ENCODE results near the gene RAP2C.
A peak's percentile ranks its signal among the peaks of the same experiment; 100 is the strongest.

RAP2C gene

DNA sequence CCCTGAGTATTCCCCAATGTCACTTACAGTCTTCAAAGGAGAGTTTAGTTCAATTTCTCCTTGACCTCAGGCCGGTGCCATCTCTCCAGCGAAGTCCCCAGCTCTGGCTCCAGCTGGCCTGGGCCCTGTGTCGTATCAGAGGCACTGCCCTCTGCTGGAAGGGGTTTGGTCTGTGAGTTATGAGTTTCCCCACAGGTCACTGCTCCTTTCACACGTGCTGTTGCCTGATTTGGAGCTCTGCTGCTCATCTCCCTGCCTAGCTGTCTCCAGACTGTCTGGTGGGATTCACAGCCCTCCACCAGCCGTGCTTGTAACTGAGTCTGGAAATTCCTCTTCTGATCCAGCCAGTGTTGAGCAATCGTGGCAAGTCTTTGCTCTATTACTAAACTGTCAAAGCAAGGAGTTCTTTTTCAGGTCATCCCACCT lies at the start of gene RAP2C:
Gene RAP2C, minus strand, starts transcription at position 105 of the 426 bp plus-strand sequence. CDS start 2,179 bp downstream, outside the sequence.
- no peak for DNase-seq (ENCODE audit: low read depth, low spot score)

DNA sequence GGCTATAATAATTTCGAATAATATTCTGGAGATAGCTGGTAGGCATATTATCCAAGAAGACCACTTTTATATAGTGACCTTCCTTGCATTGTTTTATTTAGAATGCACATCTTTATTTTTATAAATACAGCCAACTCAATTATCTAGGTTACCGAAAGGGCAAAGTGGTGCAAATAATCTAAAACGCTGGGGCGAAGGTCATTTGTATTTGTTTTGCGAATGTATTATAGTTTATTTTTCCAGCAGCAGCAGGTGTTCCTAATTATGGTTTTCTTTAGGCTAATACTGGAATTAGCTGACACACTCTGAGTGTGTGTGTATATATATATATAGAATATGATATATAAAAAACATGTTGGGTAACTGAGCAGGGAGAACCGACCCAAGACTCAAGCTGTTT lies 48.1 kb upstream of the RAP2C start:
- DNase-seq (ENCODE audit: low read depth, low spot score), result no peak

DNA sequence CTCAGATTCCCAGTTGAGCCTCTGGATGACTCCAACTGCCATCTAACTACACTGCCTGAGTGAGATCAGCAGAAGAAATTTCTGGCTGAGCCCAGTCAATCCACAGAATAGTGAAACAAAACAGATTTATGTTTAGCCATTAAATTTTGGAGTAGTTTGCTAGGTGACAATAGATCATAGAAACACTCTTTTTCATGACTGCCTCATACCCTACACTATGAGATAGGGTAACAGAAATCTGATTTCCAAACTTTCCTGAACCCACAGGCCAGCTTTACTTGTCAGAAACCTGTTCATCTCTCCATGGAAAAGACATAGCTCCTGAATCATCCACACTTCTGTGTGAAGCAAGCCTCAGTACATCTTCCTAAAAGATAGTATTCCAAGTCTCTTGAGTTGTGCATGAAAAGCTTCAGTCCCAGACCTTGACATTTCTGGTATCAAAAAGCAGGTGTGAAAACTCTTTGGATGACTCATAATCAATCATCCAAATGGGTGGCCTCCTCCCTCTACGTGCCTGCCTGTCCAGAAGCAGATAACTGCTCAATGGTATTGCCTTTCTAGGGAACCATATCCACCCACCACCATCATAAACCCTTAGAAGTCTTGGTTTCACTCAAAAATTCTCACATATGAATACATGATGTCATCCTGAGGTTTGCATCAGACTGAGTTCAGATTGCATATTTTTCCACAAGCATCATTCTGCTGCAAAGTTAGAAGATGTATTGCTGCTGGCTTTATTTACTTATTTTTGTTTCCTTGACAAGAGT lies 47.5 kb upstream of the RAP2C start:
- DNase-seq (ENCODE audit: low read depth, low spot score), result no peak

DNA sequence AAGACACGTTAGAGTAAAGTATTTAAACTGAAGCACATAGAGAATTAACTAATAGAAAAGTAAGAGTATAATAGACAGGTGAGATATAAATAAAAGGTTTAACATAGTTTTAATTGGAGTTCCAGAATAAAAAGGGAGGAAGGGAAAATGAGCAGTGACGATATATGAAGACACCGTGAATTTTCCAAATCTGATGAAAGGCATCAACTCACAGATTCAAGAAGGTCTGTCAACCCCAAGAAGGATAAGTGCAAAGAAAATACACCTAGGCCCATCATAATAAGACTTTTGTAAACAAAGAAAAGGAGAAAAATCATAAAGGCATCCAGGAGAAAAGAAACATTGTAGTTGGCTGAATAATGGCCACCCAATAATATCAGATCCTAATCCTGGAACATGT lies 43.9 kb upstream of the RAP2C start:
- DNase-seq (ENCODE audit: low read depth, low spot score), result no peak

DNA sequence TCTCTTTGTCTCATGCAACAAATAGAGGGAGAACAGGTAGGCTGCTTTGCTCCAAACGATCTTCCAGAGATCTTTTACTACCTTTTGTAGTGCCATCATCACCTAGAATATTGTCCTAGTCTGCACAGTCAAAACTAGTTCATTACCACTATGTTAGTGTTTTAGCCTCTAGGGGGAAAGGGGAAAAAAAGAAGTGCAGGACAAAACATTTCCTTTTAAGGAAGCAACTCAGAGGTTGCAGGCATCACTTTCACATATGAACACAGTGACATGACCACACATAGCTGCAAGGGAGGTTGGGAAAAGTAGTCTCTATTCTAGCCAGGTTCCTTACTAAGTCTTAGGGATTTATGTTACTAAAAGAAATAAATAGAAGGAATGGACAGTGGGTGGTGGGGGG lies 39.3 kb upstream of the RAP2C start:
- DNase-seq (ENCODE audit: low read depth, low spot score), result no peak

DNA sequence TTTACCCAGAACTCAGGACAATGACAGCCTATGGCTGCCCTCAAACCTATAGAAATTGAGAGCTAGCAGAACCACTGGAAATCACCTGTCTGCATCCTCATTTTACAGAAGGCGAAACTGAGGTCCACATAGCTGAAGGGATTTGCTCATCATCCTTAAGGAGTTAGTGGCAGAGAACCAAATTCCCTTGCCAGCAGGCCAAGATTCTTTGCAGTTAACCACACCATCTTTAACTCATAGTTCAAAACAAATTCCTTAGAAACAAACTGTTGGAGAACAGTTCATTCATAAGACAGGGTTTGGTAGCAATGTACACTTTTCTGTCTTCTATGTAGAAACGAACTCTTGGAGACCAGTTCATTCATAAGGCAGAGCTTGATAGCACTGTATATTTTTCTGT lies 37.9 kb upstream of the RAP2C start:
- no peak for DNase-seq (ENCODE audit: low read depth, low spot score)

DNA sequence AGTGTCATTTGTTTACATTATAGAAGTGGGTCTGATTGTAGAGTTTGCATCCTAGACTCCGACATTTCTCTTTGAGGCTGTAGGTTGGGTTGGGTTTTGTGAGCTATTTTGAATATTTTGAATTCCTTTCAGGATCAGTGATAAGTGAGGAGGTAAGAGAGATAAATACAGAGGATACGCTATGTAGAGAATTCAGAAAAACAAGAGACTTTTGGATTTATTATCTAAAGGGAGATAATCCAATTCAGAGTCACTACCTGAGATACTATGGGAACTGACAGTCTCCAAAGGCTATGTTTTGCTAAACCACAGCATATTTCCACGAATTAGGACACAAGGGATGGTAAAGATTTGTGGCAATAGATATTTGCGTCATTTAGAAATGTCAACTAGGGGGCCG lies 16.9 kb upstream of the RAP2C start:
- no peak for DNase-seq (ENCODE audit: low read depth, low spot score)

DNA sequence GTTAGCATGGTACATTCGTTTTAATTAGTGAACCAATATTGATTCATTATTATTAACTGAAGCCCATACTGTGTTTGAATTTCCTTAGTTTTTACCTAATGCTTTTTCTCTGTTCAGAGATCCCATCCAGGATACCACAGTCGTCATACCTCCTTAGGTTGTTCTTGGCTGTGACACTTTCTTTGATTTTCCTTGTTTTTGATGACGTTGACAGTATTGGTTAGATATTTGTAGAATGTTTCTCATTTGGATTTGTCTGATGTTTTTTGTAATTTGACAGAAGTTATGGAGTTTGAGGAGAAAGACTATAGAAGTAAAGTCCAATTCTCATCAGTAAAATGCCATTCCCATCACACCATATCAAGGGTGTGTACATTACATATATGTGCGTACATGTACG lies 16.2 kb upstream of the RAP2C start:
- DNase-seq (ENCODE audit: low read depth, low spot score), result no peak

DNA sequence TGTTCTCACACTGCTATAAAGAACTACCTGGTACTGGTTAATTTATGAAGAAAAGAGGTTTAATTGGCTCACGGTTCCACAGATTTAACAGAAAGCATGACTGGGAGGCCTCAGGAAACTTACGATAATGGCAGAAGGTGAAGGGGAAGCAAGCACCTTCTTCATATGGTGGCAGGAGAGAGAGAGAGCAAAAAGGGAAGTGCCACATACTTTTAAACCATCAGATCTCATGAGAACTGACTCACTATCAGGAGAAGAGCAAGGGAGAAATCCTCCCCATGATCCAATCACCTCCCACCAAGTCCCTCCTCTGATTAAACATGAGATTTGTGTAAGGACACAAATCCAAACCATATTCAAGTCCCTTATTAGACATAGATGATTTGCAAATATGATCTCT lies 12.3 kb upstream of the RAP2C start:
- no peak for DNase-seq (ENCODE audit: low read depth, low spot score)

DNA sequence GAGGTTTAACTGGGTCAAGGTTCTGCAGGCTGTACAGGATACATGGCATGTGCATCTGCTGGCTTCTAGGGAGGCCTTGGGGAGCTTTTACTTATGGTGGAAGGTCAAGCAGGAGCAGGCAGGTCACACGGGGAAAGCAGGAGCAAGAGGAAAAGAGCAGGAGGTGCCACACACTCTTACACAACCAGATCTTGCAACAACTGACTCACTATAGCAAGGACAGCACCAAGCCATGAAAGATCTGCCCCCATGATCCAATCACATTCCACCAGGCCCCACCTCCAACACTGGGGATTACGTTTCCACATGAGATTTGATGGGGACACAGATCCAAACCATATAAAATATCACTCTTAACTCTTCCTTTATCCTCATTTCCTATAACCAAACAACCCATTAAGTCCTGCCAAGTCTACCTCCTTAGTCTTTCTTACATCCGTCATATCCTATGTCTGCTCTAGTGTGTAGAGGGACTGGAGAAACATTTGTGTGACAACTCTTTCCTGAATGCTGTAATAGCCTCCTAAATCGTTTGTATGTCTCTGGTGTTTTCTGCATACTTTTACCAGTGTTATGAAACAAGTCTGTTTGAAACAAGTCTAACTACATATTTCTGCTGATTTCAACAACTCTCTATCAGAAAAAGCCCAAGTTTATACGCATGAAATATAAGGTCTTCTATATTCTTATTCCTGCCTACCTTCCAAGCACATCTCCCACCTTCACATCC lies 8.3 kb upstream of the RAP2C start:
- DNase-seq (ENCODE audit: low read depth, low spot score), result no peak

DNA sequence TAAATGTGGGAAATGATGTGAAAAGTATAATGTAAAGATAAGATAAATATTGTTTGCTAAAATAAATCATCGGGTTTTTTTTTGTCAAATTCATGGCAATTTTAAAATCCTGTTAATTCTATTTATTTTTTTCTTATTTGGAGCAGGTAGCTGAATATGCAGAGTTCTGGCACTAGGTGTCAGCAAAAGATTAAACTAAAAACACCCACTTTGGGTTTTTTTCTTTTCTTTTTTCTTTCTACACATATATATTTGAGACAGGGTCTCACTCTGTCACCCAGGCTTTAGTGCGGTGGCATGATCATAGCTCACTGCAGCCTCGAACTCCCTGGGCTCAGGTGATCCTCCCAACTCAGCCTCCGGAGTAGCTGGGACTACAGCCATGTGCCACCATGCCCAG lies 6.9 kb upstream of the RAP2C start:
- no peak for DNase-seq (ENCODE audit: low read depth, low spot score)

DNA sequence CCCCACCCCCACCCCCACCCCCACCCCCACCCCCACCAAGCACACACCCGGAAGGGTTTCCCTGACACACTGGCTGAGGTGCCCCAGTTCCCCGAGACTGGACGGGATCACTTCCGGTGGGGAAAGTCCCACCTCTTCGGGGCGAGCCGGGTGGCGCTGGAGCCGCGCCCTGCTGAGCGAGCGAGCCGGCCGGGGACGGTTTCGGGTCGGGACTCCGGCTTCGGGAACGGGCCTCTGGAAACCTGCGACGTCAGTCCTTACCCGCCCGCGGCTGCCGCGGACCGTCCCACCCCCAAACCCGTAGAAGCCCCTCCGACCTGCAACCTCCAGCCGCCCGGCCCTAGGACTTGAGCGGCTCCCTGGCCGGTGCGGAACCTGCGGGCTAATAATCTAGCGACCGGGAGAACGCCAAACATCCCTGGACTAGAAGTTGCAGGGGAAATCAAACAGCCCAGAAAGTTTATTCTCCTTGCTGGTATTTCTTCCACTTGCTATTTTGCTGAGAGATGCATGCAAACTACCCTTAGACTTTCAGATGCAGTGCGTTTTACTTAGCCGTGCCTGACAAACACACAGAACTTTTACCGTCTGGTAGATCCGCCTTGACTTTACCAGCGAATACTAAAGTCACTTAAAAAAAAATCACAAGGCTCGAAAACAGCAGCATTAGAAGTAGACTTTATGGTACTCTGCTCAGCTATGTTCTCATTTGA lies 991 bp downstream of the RAP2C start:
- peak; percentile 61 for DNase-seq (ENCODE audit: low read depth, low spot score)

DNA sequence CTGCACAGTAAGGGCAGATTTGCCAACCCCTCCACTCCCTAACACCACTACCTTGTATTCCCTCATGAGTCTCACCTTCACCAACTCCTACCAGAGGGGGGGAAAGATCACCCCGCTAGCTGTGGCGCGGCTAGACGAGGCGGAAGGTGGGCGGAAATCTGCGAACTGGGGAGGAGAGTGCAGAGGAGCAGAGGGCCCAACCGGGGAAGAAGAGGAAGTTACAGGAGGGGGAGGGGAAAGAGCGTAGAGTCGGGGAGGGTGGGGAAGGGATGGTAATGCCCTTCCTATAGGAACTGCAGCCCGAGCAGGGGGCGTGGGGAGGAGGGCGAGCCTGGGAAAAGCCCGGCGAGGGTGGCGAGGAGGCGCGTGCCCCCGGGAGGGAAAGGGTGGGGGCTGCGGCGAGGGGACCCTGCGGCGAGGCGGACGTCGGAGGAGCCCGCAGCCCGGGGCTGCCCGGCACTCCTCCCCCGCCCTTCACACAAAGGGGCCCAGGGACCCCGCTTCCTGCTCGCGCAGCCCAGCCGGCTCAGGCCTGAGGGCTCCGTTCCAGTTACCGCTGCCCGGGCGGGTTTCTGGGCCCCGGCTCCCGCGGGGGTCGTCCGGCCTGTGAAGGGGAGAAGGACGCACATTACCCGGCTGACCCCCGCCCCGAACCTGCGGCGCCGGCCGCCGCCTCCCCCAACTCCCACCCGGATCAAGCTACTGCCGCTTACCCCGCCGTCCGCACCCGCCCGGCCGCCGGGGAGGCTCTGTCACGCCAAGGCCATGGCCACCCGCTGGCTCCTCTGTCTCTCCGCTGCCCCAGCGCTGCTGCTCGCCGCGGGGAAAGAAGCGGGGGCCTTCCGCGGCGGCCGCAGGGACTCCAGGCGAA lies 1.8 kb downstream of the RAP2C start:
- DNase-seq (ENCODE audit: low read depth, low spot score), result peak; percentile 32

DNA sequence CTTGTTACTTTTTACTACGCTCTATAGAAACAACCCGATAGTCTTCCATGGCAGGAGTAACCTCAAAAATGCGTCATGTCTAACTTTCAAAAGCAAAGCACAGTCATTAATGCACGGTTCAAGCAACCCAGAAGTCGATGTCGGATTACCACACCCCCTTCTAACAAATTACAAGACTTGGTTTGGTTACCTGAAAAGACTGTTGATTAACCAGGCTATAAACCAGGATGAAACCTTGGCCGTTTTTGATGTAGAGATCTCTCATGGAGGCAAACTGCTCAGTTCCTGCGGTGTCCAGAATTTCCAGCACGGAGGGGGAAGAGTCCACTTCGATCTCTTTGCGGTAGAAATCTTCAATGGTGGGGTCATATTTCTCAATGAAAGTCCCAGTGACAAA lies 2.4 kb downstream of the RAP2C start:
- no peak for DNase-seq (ENCODE audit: low read depth, low spot score)

DNA sequence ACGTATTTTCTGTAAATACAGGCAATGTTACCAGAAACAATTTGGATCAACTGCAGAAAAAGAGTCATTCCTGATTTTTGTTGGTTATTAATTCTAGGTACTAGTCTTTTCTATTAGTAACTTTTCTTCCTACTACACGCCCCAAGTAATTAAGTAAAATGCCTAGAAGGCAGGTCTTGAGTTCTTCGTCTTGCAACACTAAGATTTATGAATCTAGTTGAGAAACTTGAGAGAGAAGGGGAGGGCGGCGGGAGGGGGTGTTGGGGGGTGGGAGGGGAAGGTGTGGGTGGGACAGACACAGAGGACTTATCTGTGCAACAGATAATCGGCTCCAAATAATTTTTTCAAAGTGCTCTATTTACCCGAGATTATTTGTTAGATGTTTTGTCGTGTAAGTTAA lies 3.0 kb downstream of the RAP2C start:
- no peak for DNase-seq (ENCODE audit: low read depth, low spot score)

DNA sequence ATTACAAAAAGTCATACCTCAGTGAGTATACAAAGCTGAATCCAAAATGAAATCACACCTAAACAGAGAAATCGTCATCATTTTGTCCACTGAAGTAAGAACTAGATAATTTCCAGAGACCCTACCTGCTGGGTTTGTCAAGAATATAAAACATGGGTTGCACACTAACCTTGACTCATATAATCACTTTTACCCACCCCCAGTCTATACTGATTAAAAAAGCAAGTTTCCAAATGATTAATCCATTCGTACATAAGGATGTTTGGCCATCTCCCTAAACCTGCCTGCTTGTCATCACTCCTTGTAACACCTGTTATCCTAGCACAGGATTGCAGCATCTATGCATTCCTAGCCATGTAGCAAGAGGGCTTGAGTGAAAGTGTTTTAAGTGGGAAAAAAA lies 4.7 kb downstream of the RAP2C start:
- no peak for DNase-seq (ENCODE audit: low read depth, low spot score)

DNA sequence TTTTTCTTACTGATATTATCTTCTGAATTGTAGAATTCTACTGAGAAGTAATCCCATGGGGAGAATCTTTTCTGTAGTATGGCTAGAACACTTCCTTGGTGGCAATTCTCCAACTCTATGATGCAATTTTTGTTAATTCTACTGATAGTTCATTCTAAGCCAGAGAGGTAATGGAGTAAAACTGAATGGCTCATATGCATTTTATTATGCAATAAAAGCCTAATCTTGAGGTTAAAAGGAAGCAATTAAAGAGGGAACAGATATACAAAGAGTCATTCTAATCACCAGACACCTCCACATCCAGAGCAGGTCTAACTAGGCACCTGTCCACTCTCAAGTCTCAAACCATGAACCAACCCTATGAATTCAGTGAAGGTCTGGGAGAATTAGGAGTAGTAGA lies 9.7 kb downstream of the RAP2C start:
- DNase-seq (ENCODE audit: low read depth, low spot score), result no peak

DNA sequence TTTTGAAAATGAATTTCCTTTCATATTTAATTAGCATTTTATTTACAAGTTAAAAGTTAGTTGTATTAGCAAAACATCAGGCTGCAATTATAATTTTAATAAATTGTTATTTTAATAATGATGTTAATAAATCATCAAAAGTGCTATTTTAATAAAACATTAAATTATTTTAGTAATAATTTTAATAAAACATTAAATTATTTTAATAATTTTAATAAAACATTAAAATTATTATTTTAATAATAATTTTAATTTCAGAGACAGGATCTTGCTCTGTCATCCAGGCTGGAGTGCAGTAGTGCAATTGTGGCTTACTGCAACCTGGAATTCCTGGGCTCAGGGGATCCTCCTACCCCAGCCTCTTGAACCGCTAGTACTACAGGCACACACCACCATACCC lies 10.8 kb downstream of the RAP2C start:
- DNase-seq (ENCODE audit: low read depth, low spot score), result no peak

DNA sequence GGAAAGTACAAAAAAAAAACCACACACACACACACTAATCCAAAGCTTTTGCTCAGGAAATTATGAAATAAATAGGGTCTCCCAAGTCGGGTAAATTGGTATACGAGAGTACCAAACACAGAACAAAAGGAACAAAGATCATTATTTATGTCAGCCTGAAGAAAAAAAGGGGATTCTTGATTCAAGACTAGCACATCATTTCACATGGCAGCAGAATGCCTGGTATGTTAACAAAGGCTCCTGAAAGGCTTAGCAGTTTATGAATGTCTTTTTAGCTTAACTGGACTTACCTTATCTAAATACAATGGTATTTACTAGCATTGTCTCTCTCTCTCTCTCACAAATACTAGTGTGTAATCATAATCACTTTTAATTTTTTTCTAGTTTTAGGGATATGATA lies 11.3 kb downstream of the RAP2C start:
- no peak for DNase-seq (ENCODE audit: low read depth, low spot score)

DNA sequence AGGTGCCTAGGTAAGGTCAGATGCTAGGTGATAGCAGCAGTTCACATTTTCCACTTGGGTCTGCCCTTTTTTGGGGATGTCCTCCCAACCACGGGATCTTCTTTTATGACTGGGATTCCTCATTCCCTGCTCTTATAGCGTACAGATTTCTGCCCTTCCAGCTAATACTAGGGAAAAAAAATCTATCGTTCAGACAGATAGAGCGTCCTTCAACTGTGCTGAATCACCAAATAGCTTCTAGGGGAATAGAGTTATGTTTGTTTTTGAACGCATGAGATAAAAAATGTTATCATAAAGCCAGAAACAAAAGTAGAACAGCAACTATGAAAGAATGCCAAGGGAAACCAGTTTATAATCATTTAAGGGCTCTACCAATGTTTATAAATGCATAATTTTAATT lies 13.0 kb downstream of the RAP2C start:
- DNase-seq (ENCODE audit: low read depth, low spot score), result no peak

DNA sequence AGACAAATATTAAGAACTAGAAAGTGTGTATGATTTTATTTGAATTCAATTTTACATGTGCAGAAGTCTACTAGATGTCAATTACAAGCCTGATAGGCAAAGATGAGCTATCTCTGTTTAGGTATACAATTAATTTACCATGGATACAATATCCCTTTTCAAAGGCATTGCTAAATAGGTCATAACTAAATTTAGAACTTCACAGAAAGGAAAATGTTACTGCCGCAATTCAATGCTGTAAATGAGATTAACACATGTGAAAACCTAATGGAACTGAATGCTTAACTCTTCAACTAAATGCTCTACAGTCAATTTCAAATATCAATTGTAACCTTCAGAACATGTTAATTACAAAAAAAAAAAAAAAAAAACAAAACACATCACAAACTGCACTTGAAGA lies 14.6 kb downstream of the RAP2C start:
- no peak for DNase-seq (ENCODE audit: low read depth, low spot score)

DNA sequence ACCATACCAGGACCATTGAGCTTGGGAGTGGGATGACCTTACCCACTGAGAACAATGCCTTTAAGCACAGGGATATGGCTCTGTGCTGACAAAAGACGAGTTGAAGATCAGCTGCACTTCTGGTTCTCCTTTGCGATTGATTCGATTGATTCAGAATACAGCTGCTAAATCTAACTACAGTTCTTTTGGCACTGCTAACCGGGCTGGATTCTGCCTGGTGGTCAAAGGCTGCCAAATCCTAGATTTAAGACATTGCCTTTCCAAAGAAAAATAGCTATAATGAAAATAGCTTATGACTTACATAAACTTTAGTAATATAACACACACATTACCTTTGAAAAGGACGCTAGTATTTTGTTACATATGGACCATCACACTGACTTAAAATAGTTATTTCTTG lies 18.3 kb downstream of the RAP2C start:
- no peak for DNase-seq (ENCODE audit: low read depth, low spot score)

All from activated naive CD8-positive, alpha-beta T cell treated with anti-CD3 and anti-CD28 coated beads, Interleukin-2, amount 50 U/mL, for 16 hours (primary cell).